GM12878 (cell line): ENCODE data around the gene ACER3. TPM values are rescaled to one million over a fixed set of nuclear protein-coding genes. Genes with fewer than 3 reads are reported as not detected.

Experiments
- ATAC-seq: fragments of 200-7000 bp; cut with Tn5 transposase; 3 replicates; pipeline ENCODE4 v1.9.1; 2020; ENCODE audit warnings: mild to moderate bottlenecking, moderate library complexity
- BruUV-seq: library from RNA; stranded (reverse); fragments of 400-500 nt; replicated peaks from 2 replicates; lab custom pipeline; 2021; lab: Mats Ljungman, UMichigan
- CTCF ChIA-PET: fragments of 300-600 bp; sonication (Branson Sonifier 250); formaldehyde crosslinking; extraction: SDS; loops from one replicate; lab custom pipeline; 2021; ENCODE audit warnings: inconsistent platforms; lab: Yijun Ruan, JAX
- POLR2A ChIA-PET: fragments of 350-600 bp; formaldehyde crosslinking; extraction: SDS; loops from one replicate; lab custom pipeline; 2021; ENCODE audit warnings: inconsistent platforms; lab: Charles Lee
- RAD21 ChIA-PET: fragments of 300-600 bp; sonication (Branson Sonifier 250); formaldehyde crosslinking; loops from one replicate; lab custom pipeline; 2023; ENCODE audit warnings: antibody characterized with exemption; ENCODE audit not compliant: unreplicated experiment; lab: Charles Lee
- SMC1A ChIA-PET: fragments of 300-600 bp; sonication (Branson Sonifier 250); formaldehyde crosslinking; loops from one replicate; lab custom pipeline; 2023; ENCODE audit not compliant: unreplicated experiment, uncharacterized antibody; lab: Charles Lee
- DNase-seq: peaks from one replicate; pipeline ENCODE4 v3.0.0-alpha.2; 2011; ENCODE audit warnings: low read depth, low spot score
- FAIRE-seq: peaks from 3 replicates; lab custom pipeline; 2011; peaks lifted over from hg19 to GRCh38; lab: Jason Lieb, UNC
- H2AFZ ChIP-seq: 2 replicates; pipeline ENCODE4 v1.6.0; 2011; ENCODE audit warnings: low read depth, low read length, control low read depth; ENCODE audit not compliant: control insufficient read depth
- H3K27ac ChIP-seq: 2 replicates; pipeline ENCODE4 v1.5.1; 2011; ENCODE audit warnings: control low read depth; ENCODE audit not compliant: control insufficient read depth, insufficient read depth
- H3K27me3 ChIP-seq, 2 experiments: replicated peaks in 1 of 2; 2 replicates each; pipeline versions ENCODE4 v1.6.0 to v1.6.1; 2011; ENCODE audit warnings: low read length in 1 of 2; ENCODE audit not compliant: control insufficient read depth in 2 of 2, insufficient read depth in 2 of 2
- H3K36me3 ChIP-seq, 2 experiments: 2 replicates each; pipeline ENCODE4 v1.5.1; 2011; ENCODE audit warnings: low read length in 1 of 2; ENCODE audit not compliant: control insufficient read depth in 2 of 2, insufficient read depth in 2 of 2
- H3K4me1 ChIP-seq: 2 replicates; pipeline ENCODE4 v1.6.1; 2011; ENCODE audit warnings: mild to moderate bottlenecking, low read length, moderate library complexity, mixed read lengths; ENCODE audit not compliant: control insufficient read depth, insufficient read depth
- H3K4me2 ChIP-seq: 2 replicates; pipeline ENCODE4 v1.6.0; 2011; ENCODE audit warnings: control low read depth; ENCODE audit not compliant: control insufficient read depth, insufficient read depth
- H3K4me3 ChIP-seq: fragments of 200-600 bp; sonication (generic); 2 replicates; pipeline ENCODE4 v1.5.1; 2016
- H3K79me2 ChIP-seq: 2 replicates; pipeline ENCODE4 v1.6.0; 2011; ENCODE audit warnings: low read length; ENCODE audit not compliant: control insufficient read depth, insufficient read depth
- H3K9ac ChIP-seq: 2 replicates; pipeline ENCODE4 v1.8.0; 2011; ENCODE audit warnings: low read length, control low read depth, mixed read lengths; ENCODE audit not compliant: control insufficient read depth, insufficient read depth
- H3K9me3 ChIP-seq: replicated peaks from 3 replicates; pipeline ENCODE4 v1.5.1; 2011; ENCODE audit warnings: mild to moderate bottlenecking, low read length; ENCODE audit not compliant: control insufficient read depth, insufficient read depth
- H4K20me1 ChIP-seq: 2 replicates; pipeline ENCODE4 v1.6.0; 2011; ENCODE audit not compliant: control insufficient read depth, insufficient read depth
- CBFB ChIP-seq: IDR thresholded peaks from 2 replicates; pipeline ENCODE4 v1.6.1; 2016; ENCODE audit warnings: antibody characterized with exemption, low read depth
- CTCF ChIP-seq, 3 experiments: IDR thresholded peaks in 2 of 3; conservative IDR thresholded peaks in 1 of 3; 2 replicates each; pipeline ENCODE4 v1.5.1; 2011; ENCODE audit warnings: low read depth in 3 of 3, low read length in 3 of 3, mild to moderate bottlenecking in 3 of 3, control low read depth in 2 of 3, moderate library complexity in 2 of 3, inconsistent platforms in 1 of 3, mixed read lengths in 1 of 3; ENCODE audit not compliant: control insufficient read depth in 2 of 3, insufficient read depth in 1 of 3; ENCODE audit errors: extremely low read depth in 1 of 3
- JUNB ChIP-seq: IDR thresholded peaks from 2 replicates; pipeline ENCODE4 v1.6.1; 2016; ENCODE audit warnings: antibody characterized with exemption, mild to moderate bottlenecking
- MAX ChIP-seq: IDR thresholded peaks from 2 replicates; pipeline ENCODE4 v1.6.1; 2012; ENCODE audit warnings: low read depth, low read length, improper control_type of control experiment
- MXI1 ChIP-seq: fragments of 150-350 bp; IDR thresholded peaks from 2 replicates; pipeline ENCODE4 v1.6.1; 2011; ENCODE audit warnings: low read depth, mild to moderate bottlenecking, inconsistent platforms, low read length, improper control_type of control experiment
- RBBP5 ChIP-seq: fragments of 200-600 bp; sonication (generic); conservative IDR thresholded peaks from 2 replicates; pipeline ENCODE4 v1.6.1; 2016
- STAT3 ChIP-seq: IDR thresholded peaks from 2 replicates; pipeline ENCODE4 v1.6.1; 2011; ENCODE audit warnings: low read depth, low read length, improper control_type of control experiment
- ZNF384 ChIP-seq: IDR thresholded peaks from 2 replicates; pipeline ENCODE4 v1.6.1; 2012; ENCODE audit warnings: low read depth, mild to moderate bottlenecking, low read length, improper control_type of control experiment, borderline replicate concordance
- ZSCAN29 ChIP-seq: fragments of 450-650 bp; IDR thresholded peaks from 2 replicates; pipeline ENCODE4 v1.6.1; 2017; ENCODE audit warnings: mild to moderate bottlenecking, moderate library complexity
- WGBS: methylation state at CpG from one replicate; pipeline ENCODE4 v1.1.6; 2016; ENCODE audit warnings: low lambda C conversion rate; ENCODE audit not compliant: insufficient replicate concordance, insufficient coverage; ENCODE audit errors: missing lambda C conversion rate; 5-methylcytosine and 5-hydroxymethylcytosine counted together
- in situ Hi-C: fragments of 300-500 bp; cut with MboI; formaldehyde crosslinking; loops from 9 replicates; pipeline ENCODE4 v1.14.3; 2018; ENCODE audit warnings: mixed read lengths
- intact Hi-C: fragments of 100-400 bp; cut with micrococcal nuclease; formaldehyde crosslinking; loops from one replicate; pipeline ENCODE4 v1.14.2; 2022; ENCODE audit not compliant: unreplicated experiment
- polyA plus RNA-seq, 11 experiments: library from polyadenylated mRNA; depleted of rRNA in 4 of 11; unstranded in 6 of 11; stranded (reverse) in 5 of 11; fragments of >200 nt; fragmentation: Nextera tagmentation in 4 of 11; fragmentation: Illumina TruSeq in 1 of 11; extraction: Ambion mirVana in 4 of 11; extraction: Trizol in 1 of 11; gene quantifications; 1 replicate in 1 of 11; 2 replicates in 10 of 11; pipeline versions ENCODE4 v1.2.1 to v1.2.3, GENCODE V29; 2011 to 2016; ENCODE audit warnings: inconsistent platforms in 2 of 11, missing spikeins in 2 of 11, low read depth in 1 of 11
- total RNA-seq, 4 experiments: library from RNA; depleted of rRNA in 3 of 4; stranded (reverse); fragments of >200 nt in 3 of 4; fragmentation: Illumina TruSeq in 1 of 4; extraction: Trizol in 1 of 4; gene quantifications; 2 replicates each; pipeline versions ENCODE4 v1.2.1 to v1.2.3, GENCODE V29; 2013 to 2021
- TF ChIP-seq, protein P1 (sequence below): fragments of 450-650 bp; conservative IDR thresholded peaks from 2 replicates; pipeline ENCODE4 v1.6.1; 2017; ENCODE audit warnings: mild to moderate bottlenecking, moderate library complexity
- TF ChIP-seq, protein P2 (sequence below): IDR thresholded peaks from 2 replicates; pipeline ENCODE4 v1.6.1; 2011; ENCODE audit warnings: borderline replicate concordance, low read depth, mild to moderate bottlenecking, moderate library complexity, mixed read lengths, low read length; ENCODE audit not compliant: insufficient read depth; ENCODE audit errors: extremely low read length
- TF ChIP-seq, protein P3 (sequence below): fragments of 450-650 bp; IDR thresholded peaks from 2 replicates; pipeline ENCODE4 v1.6.1; 2014; ENCODE audit warnings: mild to moderate bottlenecking
- TF ChIP-seq, protein P4 (sequence below): IDR thresholded peaks from 2 replicates; pipeline ENCODE4 v1.6.1; 2011; ENCODE audit warnings: low read depth, mild to moderate bottlenecking, low read length, moderate library complexity, borderline replicate concordance; ENCODE audit errors: extremely low read depth
- TF ChIP-seq, protein P5 (sequence below): fragments of 450-650 bp; IDR thresholded peaks from 2 replicates; pipeline ENCODE4 v1.6.1; 2016; ENCODE audit warnings: mild to moderate bottlenecking

ACER3 gene
- total and polyA plus RNA-seq, 10 of the 15 experiments (the other 5 are each of a cell fraction or from before 2014, with no cell fraction given) = 2.8 to 17.4 (median 10.3) TPM

GRCh38 chr11:76872959-76873827 lies 12.5 kb downstream of the ACER3 start:
- in situ Hi-C loops = no loop called here
- Histone ChIP-seq H4K20me1 (no peaks in the 10 kb centered on the region), H3K4me3 (no peak overlapping the region), H3K9me3 (no peaks in the 10 kb centered on the region), H3K9ac (no peak overlapping the region), H3K79me2 (no peaks in the 10 kb centered on the region), H2AFZ (no peak overlapping the region), H3K36me3 (no peaks in the 10 kb centered on the region), H3K27me3 (no peaks in the 10 kb centered on the region), H3K4me2 (no peak overlapping the region), H3K27ac (no peak overlapping the region), H3K4me1 (peaks cover 6% of the 10 kb centered on the region; the same call in 1 of the 2 replicates)
- no peak for DNase-seq
- intact Hi-C loops = no loop called here
- no peak for FAIRE-seq
- ChIA-PET RAD21 (interaction anchor here (0.6 kb wide), 1 partner anchor 251 kb away, joined by 3 read pairs; no protein-coding TSS in a partner anchor), POLR2A (interaction anchor here (0.8 kb wide), 1 partner anchor 596 kb away, joined by 3 read pairs; no protein-coding TSS in a partner anchor), CTCF (interaction anchor here (0.9 to 1.8 kb wide), 2 partner anchors 45 to 47 kb away, joined by 3 to 7 read pairs; no protein-coding TSS in a partner anchor), SMC1A (interaction anchor here (1.1 kb wide), 1 partner anchor 15 kb away, joined by 3 read pairs; no protein-coding TSS in a partner anchor)
- BruUV-seq = no TSS peak
- no peak for ATAC-seq
- WGBS = 99% methylated on average over 6 of the region's 6 CpGs
- no peak for TF ChIP-seq ZNF384
- no peak for TF ChIP-seq MAX
- TF ChIP-seq CBFB = no peak
- TF ChIP-seq ZSCAN29 = no peak
- no peak for TF ChIP-seq MXI1
- TF ChIP-seq, protein P1, sequence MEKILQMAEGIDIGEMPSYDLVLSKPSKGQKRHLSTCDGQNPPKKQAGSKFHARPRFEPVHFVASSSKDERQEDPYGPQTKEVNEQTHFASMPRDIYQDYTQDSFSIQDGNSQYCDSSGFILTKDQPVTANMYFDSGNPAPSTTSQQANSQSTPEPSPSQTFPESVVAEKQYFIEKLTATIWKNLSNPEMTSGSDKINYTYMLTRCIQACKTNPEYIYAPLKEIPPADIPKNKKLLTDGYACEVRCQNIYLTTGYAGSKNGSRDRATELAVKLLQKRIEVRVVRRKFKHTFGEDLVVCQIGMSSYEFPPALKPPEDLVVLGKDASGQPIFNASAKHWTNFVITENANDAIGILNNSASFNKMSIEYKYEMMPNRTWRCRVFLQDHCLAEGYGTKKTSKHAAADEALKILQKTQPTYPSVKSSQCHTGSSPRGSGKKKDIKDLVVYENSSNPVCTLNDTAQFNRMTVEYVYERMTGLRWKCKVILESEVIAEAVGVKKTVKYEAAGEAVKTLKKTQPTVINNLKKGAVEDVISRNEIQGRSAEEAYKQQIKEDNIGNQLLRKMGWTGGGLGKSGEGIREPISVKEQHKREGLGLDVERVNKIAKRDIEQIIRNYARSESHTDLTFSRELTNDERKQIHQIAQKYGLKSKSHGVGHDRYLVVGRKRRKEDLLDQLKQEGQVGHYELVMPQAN = no peak
- TF ChIP-seq, protein P2, sequence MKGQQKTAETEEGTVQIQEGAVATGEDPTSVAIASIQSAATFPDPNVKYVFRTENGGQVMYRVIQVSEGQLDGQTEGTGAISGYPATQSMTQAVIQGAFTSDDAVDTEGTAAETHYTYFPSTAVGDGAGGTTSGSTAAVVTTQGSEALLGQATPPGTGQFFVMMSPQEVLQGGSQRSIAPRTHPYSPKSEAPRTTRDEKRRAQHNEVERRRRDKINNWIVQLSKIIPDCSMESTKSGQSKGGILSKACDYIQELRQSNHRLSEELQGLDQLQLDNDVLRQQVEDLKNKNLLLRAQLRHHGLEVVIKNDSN = no peak
- TF ChIP-seq, protein P3, sequence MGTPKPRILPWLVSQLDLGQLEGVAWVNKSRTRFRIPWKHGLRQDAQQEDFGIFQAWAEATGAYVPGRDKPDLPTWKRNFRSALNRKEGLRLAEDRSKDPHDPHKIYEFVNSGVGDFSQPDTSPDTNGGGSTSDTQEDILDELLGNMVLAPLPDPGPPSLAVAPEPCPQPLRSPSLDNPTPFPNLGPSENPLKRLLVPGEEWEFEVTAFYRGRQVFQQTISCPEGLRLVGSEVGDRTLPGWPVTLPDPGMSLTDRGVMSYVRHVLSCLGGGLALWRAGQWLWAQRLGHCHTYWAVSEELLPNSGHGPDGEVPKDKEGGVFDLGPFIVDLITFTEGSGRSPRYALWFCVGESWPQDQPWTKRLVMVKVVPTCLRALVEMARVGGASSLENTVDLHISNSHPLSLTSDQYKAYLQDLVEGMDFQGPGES = no peak
- TF ChIP-seq RBBP5 = no peak
- TF ChIP-seq JUNB = no peak
- no peak for TF ChIP-seq CTCF (IDR thresholded peaks at IDR 0.05 in 2 of 3, conservative IDR thresholded peaks at IDR 0.05 in 1 of 3; ENCODE audit: control insufficient read depth in 2 of 3, extremely low read depth in 1 of 3, insufficient read depth in 1 of 3, low read depth in 3 of 3, low read length in 3 of 3)
- no peak for TF ChIP-seq STAT3
- TF ChIP-seq, protein P4, sequence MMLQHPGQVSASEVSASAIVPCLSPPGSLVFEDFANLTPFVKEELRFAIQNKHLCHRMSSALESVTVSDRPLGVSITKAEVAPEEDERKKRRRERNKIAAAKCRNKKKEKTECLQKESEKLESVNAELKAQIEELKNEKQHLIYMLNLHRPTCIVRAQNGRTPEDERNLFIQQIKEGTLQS = no peak
- TF ChIP-seq, protein P5, sequence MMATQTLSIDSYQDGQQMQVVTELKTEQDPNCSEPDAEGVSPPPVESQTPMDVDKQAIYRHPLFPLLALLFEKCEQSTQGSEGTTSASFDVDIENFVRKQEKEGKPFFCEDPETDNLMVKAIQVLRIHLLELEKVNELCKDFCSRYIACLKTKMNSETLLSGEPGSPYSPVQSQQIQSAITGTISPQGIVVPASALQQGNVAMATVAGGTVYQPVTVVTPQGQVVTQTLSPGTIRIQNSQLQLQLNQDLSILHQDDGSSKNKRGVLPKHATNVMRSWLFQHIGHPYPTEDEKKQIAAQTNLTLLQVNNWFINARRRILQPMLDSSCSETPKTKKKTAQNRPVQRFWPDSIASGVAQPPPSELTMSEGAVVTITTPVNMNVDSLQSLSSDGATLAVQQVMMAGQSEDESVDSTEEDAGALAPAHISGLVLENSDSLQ = no peak
